Measurements from ENCODE around the gene APH1B. TPM values are rescaled to one million over a fixed set of nuclear protein-coding genes. Genes with fewer than 3 reads are reported as not detected.

Gene APH1B
- total RNA-seq, 1 experiment from 2014 or later = 20.9 TPM

DNA sequence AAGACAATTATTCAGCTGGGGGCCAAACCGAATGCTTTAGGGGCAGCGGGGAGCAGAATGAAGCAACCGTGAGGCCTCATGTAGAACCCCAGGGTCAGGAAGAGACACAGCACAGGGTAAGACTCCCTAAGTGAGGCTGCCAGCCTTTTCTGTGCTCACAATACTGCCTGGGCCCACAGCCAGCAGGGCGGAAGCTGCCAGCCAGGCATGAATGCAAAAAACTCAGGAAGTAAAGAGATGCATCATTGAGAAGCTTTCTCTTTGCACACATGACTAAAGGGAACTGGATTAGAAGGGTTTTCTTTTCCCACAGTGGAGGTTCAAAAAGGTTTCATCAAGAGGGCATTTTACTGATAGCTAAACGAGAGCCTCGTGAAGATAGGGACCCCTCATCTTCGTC, 71.0 kb downstream of the APH1B start:
- Histone ChIP-seq H3T11ph (ENCODE audit: low read length) (no peak overlapping the region), H3K23ac (ENCODE audit: insufficient read length, low read depth, low read length) (no peak overlapping the region), H3K79me1 (ENCODE audit: insufficient read depth, low read depth, low read length, poor library complexity, severe bottlenecking) (no peaks in the 10 kb centered on the region), H4K8ac (replicated peaks; ENCODE audit: insufficient read length, low read depth, low read length) (no peak overlapping the region), H3K4me2 (ENCODE audit: insufficient read depth, insufficient read length, low read length) (no peak overlapping the region), H3K14ac (ENCODE audit: insufficient read depth, low read length) (no peak overlapping the region), H2BK120ac (ENCODE audit: low read depth, low read length, poor library complexity, severe bottlenecking) (no peak overlapping the region), H3K79me2 (ENCODE audit: insufficient read depth, low read length) (no peaks in the 10 kb centered on the region), H3K9me3 (ENCODE audit: control insufficient read depth, low read depth, low read length) (no peaks in the 10 kb centered on the region), H2BK12ac (ENCODE audit: insufficient read length, low read depth, low read length) (no peak overlapping the region), H4K91ac (ENCODE audit: insufficient read length, low read depth, low read length) (no peak overlapping the region), H2BK20ac (ENCODE audit: low read depth, low read length, poor library complexity, severe bottlenecking) (no peak overlapping the region), H3K4me1 (ENCODE audit: insufficient read depth, low read length) (no peaks in the 10 kb centered on the region), H2AK5ac (ENCODE audit: insufficient read length, low read length) (no peak overlapping the region), H3K18ac (ENCODE audit: insufficient read length, low read depth, low read length) (no peak overlapping the region), H2BK5ac (ENCODE audit: insufficient read length, low read length) (no peak overlapping the region), H3K4ac (ENCODE audit: low read depth, low read length) (no peak overlapping the region), H2BK15ac (ENCODE audit: low read depth, low read length) (no peak overlapping the region), H4K5ac (ENCODE audit: insufficient read length, low read depth, low read length) (no peak overlapping the region), H2AFZ (ENCODE audit: low read length) (no peak overlapping the region), H3K27ac (ENCODE audit: insufficient read length, low read depth, low read length) (no peak overlapping the region), H3K56ac (ENCODE audit: insufficient read length, low read depth, low read length) (no peak overlapping the region), H3K27me3 (ENCODE audit: insufficient read depth, low read length) (no peaks in the 10 kb centered on the region), H4K20me1 (ENCODE audit: control insufficient read depth, insufficient read depth, insufficient read length) (no peaks in the 10 kb centered on the region), H3K23me2 (ENCODE audit: insufficient read length, low read depth, low read length, poor library complexity, severe bottlenecking) (no peaks in the 10 kb centered on the region), H3K9ac (ENCODE audit: extremely low read depth, insufficient read length, low read length) (no peak overlapping the region)
- Mint-ChIP-seq H3K4me1 (peaks cover 12% of the 10 kb centered on the region in 2 experiments), H3K9me3 (no peaks in the 10 kb centered on the region), H3K27me3 (ENCODE audit: low read depth) (peaks cover 2% of the 10 kb centered on the region; the same call in 1 of the 2 replicates), H3K36me3 (ENCODE audit: insufficient read depth in 1 of 3, low read depth in 3 of 3) (no peaks in the 10 kb centered on the region), H3K4me3 (no peak overlapping the region), H3K27ac (no peak overlapping the region)
- no peak for DNase-seq
- TF ChIP-seq, protein P1, sequence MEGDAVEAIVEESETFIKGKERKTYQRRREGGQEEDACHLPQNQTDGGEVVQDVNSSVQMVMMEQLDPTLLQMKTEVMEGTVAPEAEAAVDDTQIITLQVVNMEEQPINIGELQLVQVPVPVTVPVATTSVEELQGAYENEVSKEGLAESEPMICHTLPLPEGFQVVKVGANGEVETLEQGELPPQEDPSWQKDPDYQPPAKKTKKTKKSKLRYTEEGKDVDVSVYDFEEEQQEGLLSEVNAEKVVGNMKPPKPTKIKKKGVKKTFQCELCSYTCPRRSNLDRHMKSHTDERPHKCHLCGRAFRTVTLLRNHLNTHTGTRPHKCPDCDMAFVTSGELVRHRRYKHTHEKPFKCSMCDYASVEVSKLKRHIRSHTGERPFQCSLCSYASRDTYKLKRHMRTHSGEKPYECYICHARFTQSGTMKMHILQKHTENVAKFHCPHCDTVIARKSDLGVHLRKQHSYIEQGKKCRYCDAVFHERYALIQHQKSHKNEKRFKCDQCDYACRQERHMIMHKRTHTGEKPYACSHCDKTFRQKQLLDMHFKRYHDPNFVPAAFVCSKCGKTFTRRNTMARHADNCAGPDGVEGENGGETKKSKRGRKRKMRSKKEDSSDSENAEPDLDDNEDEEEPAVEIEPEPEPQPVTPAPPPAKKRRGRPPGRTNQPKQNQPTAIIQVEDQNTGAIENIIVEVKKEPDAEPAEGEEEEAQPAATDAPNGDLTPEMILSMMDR (conservative IDR thresholded peaks at IDR 0.05) = no peak
- no CpG with 5 or more reads among the region's 7 CpGs for WGBS (ENCODE audit: extremely low coverage, insufficient read length, low lambda C conversion rate)
